A549 (cell line): ENCODE measurements around the gene FOXO1.

ENCODE experiments used
- FOSL2 ChIP-seq, 2 experiments: fragments of 450-650 bp in 1 of 2; fragments of >200 bp in 1 of 2; sonication (Bioruptor Twin) in 1 of 2; formaldehyde crosslinking; IDR thresholded peaks; 2 replicates each; pipeline versions ENCODE4 v1.5.0 to v1.6.1; 2016 to 2020; ENCODE audit warnings: mild to moderate bottlenecking in 1 of 2, moderate library complexity in 1 of 2
- POLR2A ChIP-seq: IDR thresholded peaks from 2 replicates; pipeline ENCODE4 v1.6.1; 2012; ENCODE audit warnings: mild to moderate bottlenecking, low read length
- RFX5 ChIP-seq: fragments of 450-650 bp; IDR thresholded peaks from 2 replicates; pipeline ENCODE4 v1.7.1; 2014; ENCODE audit warnings: antibody characterized with exemption, mild to moderate bottlenecking, moderate library complexity
- SMC3 ChIP-seq: fragments of >200 bp; sonication (Bioruptor Twin); formaldehyde crosslinking; IDR thresholded peaks from 3 replicates; pipeline ENCODE4 v1.6.1; 2018; ENCODE audit warnings: inconsistent platforms
- TF ChIP-seq, protein P1 (sequence below): fragments of >200 bp; sonication (Bioruptor Twin); formaldehyde crosslinking; IDR thresholded peaks from 3 replicates; pipeline ENCODE4 v1.5.1; 2016

DNA sequence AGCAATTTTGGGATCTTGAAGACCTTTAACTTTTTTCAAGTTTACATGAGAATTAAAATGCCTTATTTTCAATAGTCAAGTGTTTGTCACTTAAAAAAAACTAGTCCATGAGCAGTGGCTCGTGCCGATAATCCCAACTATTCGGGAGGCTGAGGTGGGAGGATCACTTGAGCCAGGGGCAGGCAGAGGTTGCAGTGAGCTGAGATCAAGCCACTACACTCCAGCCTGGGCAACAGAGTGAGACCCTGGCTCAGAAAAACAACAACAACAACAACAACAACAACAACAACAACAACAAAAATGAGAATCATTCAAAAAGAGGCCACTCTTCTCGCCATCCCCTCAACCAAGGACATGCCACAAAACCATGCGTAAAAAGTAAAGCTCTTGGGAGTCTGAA is 5.7 kb downstream of the FOXO1 start:
- TF ChIP-seq, protein P1, sequence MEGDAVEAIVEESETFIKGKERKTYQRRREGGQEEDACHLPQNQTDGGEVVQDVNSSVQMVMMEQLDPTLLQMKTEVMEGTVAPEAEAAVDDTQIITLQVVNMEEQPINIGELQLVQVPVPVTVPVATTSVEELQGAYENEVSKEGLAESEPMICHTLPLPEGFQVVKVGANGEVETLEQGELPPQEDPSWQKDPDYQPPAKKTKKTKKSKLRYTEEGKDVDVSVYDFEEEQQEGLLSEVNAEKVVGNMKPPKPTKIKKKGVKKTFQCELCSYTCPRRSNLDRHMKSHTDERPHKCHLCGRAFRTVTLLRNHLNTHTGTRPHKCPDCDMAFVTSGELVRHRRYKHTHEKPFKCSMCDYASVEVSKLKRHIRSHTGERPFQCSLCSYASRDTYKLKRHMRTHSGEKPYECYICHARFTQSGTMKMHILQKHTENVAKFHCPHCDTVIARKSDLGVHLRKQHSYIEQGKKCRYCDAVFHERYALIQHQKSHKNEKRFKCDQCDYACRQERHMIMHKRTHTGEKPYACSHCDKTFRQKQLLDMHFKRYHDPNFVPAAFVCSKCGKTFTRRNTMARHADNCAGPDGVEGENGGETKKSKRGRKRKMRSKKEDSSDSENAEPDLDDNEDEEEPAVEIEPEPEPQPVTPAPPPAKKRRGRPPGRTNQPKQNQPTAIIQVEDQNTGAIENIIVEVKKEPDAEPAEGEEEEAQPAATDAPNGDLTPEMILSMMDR = no peak
- TF ChIP-seq SMC3 = no peak
- no peak for TF ChIP-seq POLR2A
- TF ChIP-seq FOSL2 (IDR thresholded peaks at IDR 0.05) = no peak
- no peak for TF ChIP-seq FOSL2 (CRISPR knock-in tag; IDR thresholded peaks at IDR 0.05)
- no peak for TF ChIP-seq RFX5
